ENCODE results near the gene ELMO1.

- TF ChIP-seq KAT8 (CRISPR knock-in tag; IDR thresholded peaks at IDR 0.05): no peak
- TF ChIP-seq MIER2 (CRISPR knock-in tag; IDR thresholded peaks at IDR 0.05): no peak
- TF ChIP-seq CREM (IDR thresholded peaks at IDR 0.05): no peak
- TF ChIP-seq CREM (CRISPR knock-in tag; IDR thresholded peaks at IDR 0.05): no peak
- TF ChIP-seq SMAD3 (CRISPR knock-in tag; IDR thresholded peaks at IDR 0.05): no peak
- TF ChIP-seq MAX (IDR thresholded peaks at IDR 0.05): no peak
- TF ChIP-seq MXI1 (IDR thresholded peaks at IDR 0.05; ENCODE audit: borderline replicate concordance, low read depth, low read length): no peak
- no peak for TF ChIP-seq ZNF704 (CRISPR knock-in tag; IDR thresholded peaks at IDR 0.05; ENCODE audit: borderline replicate concordance)
- no peak for TF ChIP-seq CSRNP1 (CRISPR knock-in tag; IDR thresholded peaks at IDR 0.05)
- no peak for TF ChIP-seq SKIL (CRISPR knock-in tag; IDR thresholded peaks at IDR 0.05; ENCODE audit: borderline replicate concordance)
- TF ChIP-seq TAF1 (CRISPR knock-in tag; IDR thresholded peaks at IDR 0.05): no peak
- no peak for TF ChIP-seq POLR2A (IDR thresholded peaks at IDR 0.05; ENCODE audit: insufficient read depth in 1 of 2, low read depth in 2 of 2, low read length in 2 of 2)
- TF ChIP-seq CTCF (CRISPR knock-in tag; IDR thresholded peaks at IDR 0.05): no peak
Measured at GRCh38 chr7:36904802-36905201, 543.9 kb downstream of the ELMO1 start.

Data from HepG2 (cell line).